Activated T-cell treated with anti-CD3 and anti-CD28 coated beads for 24 hours (primary cell): ENCODE results near the gene PAM.
"Not testable (repeated sequence)": the region's sequence is repeated elsewhere in the genome, so short reads cannot be mapped to it uniquely, and the experiment has no call there.

ENCODE experiments used
- DNase-seq: peaks from one replicate; pipeline ENCODE4 v3.0.0-alpha.2; 2020; ENCODE audit warnings: low read depth

PAM gene

DNA sequence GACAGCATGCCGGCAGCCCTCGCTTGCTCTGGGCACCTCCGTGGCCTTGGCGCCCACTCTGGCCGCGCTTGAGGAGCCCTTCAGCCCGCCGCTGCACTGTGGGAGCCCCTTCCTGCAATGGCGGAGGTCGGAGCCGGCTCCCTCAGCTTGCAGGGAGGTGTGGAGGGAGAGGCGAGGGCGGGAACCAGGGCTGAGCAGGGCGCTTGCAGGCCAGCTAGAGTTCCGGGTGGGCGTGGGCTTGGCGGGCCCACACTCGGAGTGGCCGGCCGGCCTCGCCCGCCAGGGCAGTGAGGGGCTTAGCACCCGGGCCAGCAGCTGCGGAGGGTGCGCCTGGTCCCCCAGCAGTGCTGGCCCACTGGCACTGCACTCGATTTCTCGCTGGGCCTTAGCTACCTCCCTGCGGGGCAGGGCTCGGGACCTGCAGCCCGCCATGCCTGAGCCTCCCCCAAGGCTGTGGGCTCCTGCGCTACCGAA lies 3.2 kb upstream of the PAM start:
- not testable (repeated sequence) for DNase-seq

DNA sequence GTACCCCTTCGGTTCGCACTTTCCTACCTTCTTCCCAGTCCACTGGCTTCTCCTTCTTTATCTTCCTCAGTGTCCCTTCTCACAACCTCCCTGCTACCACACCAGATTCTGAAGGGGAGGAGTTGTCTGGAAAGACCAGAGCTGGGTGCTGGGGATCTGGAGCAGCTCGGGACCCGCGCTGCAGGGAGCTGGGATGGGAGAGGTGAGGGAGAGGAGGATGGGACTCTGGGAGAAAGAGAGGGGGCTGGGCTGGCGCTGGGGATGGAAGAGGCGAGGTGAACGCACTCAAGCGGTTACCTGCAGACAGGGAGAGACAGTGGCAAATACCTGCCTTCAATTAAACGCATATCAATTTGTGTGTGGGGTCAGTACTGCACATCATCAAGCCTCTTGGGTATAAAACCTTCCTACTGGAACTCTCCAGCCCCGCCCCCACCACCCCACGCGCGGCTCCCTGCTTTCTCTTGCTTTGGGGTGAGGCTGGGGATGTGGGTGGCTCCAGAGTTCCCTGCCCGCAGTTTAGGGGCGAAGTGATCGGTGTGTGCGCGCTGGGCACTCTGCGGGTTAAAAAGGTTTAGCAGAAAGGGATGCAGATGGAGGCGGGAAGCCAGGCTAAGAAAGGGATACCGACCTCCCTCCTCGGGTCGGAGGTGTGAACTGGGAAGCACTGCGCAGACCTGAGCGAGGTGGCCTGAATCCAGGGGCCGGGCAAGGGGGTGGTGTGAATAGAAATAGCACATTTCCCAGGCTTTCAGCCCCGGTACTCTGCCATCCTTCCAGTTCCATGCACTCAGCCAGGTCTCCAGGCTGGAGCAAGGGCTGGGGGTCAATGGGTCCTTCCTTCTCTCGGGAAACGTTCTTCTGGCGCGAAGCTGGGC lies 977 bp upstream of the PAM start:
- no peak for DNase-seq

DNA sequence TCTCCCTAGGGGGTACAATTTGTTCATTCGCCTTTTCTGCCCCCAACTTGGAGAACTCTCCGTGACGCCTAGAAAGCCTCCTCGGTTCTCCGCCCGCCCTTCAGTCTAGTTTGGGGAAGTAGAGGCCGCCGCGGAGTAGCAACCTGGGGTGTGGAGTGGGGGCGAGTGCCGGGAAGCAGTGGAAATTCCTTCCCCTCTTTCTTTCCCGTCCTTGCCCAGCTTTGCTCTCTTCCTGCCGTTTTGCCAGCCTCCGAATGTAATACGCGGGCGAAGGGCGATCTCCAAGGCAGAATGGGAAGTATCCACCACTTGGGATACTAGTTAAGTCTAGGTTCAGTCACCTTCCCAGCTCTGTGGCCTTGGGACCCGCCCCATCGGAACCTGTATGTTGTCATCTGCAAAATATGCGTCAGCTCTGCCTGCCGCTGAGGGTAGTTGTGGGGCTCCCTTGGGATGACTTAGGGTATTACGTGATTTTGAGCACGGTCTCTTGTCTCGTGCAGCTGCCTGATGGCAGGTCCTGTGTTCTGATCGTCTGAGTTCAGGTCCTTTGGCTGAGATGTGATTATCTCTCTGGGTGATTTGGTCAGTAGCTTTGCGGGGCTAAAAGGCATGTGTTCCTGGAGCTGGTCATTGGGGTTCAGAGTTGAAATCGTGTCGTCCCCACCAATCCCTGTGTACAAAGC lies 724 bp downstream of the PAM start:
- peak; percentile 70 for DNase-seq

DNA sequence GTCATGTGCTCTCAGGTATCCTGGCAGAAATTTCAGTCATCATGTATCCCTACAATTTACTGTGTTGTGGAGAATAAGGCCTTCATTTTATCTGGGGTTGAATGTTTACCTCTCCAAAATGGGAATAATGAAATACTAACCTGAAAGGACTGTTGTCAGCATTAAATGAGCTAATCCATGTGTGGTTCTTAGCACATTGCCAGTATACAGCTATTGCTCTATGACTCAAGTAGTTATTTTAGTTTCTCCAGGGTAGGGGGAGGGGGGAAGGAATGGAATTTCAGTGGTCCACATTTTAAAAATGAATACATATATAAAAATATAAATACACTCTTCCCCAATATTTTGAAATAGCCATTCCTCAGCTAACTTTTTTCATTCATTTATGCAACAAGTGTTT lies 3.5 kb downstream of the PAM start:
- no peak for DNase-seq

DNA sequence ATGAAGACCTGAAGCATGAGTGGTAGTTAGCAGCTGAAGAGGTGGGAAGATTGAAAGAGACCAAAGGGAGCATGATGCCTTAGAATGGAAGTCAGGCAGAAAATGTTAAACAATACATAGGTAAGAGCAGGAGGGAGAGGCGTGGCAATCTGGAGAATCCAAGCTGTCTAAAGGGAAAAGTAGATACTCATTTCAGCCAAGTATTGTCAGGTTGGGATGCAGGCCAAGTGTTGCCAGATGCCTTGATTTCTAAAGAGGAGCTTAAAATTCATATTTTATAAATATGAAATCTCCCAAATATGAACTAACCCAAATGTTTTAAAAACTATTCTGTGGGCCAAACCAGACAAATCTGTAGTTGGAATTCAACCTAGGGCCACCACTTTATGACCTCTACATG lies 4.2 kb downstream of the PAM start:
- no peak for DNase-seq

DNA sequence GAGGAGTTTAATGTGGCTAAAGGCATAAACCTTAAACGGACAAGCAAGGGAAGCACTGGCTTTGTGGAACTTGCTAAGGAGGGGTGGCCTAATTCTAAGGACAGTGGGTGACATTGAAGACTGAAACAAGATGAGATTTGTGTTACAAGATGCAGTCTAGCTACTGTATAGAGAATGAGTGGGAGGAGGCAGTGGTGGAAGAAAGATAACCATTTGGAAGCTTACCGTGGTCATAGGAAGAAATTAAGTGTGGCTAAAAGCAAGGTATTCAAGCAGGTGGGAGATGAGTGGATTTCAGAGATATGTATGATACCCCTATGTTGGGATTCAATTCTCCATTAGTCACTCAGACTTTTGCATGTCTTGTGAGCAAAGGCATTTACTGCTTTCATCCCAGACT lies 4.6 kb downstream of the PAM start:
- no peak for DNase-seq

DNA sequence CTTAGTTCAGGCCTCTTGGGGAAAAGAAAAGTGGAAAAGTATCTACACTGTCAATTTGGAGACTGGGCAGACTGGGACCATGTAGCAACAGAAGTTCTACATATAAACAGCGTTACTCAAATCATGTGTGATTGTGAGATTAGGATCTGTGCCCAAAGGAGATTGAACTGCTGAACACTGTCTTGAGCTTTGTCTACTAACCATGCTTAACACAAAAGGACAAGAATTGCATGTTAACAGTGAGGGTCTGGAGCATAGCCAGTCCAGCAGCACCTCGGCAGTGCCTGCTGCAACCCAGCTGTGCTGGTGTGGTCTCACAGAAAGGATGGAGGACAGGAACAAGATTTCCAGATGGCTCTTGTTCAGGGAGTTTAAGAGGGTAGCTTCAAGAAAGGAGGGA lies 5.7 kb downstream of the PAM start:
- DNase-seq = no peak

DNA sequence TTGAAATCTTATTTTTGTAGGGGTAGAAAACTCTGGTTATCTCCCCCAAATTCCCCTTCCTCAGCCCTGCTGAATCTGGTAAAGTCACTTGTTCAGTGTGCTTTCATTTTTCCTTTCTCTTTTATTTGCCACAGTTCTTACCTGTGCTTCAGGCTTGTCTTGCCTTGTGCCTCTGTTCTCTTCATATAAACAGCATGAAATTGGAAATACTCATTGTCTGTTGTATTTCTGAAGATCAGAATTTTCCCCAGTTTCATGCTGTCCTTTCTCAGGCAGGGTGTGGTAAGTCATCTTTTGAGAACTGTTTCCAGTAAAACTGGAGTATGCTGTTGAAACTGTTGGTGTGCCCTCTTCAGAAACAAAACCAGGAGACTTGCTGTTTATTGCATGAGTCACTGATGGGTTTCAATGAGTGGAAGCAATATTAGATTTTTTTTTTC lies 7.0 kb downstream of the PAM start:
- no peak for DNase-seq

DNA sequence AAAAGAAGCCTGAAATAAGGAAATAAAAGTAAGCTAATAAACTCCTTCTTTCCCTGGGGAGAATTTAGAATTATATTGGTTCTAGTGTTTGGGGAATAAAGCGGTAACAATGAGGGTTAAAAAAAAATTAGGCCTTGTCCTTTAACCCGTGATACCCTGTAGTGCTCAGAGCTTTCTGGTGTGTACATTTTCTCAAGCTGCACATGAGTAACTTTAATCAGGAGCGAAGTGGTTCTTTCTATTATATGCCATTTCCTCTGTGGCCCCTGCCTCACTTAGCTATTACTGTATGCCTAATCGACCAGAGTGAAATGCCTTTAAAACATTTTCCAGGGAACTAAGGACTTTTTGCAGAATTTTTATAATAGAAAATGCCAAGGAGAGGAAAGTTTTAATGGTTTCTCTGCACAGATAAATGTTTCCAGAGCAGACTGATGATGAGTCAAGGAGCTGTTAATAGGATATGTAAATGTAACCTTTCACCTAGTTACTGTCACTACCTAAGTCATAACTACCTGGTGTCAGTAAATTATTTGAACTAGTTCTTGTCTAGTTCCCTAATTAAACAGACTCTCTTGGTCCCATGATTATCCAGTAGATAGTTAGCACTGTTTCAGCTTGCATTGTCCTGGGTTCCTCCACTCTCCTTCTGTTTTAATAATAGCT lies 7.6 kb downstream of the PAM start:
- DNase-seq = no peak

DNA sequence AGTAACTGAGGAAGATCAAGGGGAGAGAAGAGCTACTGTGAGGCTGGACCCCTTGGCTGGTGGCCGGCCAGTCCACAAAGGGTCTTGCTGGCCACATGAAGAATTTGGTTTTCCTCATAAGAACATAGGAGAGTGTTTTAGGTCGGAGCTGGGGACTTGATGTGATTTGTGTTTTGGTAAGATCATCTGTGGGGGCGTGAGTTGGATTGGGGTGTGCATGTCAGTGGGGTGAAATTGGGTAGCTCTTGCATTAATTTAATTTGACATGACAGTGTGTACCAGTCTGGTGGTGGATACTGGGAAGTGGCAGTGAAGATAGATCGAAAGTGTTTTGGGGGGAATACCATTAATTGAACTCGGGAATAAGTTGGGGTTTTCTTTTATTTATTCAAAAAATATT lies 8.6 kb downstream of the PAM start:
- no peak for DNase-seq

DNA sequence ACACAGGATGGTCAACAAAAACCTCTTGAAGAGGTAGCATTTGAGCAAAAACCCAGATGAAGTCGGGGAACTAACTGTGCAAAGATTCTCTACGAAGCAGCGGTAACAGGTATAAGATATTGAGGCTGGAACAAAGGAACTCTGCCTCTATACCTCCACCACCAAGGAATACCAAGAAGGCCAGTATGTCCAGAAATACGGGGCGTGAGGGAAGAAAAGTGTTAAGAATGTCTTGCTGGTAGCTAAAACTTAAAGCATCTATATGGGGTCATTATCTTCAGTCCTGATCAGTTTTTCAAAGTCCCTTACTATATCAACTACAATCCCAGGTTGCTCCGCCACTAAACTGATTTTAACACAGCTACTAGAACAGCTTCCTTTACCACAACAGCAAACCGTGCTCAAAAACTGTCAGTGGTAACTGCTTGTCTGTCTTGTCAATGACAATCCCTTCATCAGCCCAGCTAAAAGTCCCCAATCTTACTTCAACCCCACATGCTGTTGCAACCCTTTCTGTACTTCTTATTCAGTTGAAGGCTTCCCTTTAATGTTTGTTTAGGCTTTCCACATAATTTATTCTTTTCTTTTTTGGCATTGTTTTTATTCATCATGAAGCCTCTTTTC lies 9.4 kb downstream of the PAM start:
- no peak for DNase-seq

DNA sequence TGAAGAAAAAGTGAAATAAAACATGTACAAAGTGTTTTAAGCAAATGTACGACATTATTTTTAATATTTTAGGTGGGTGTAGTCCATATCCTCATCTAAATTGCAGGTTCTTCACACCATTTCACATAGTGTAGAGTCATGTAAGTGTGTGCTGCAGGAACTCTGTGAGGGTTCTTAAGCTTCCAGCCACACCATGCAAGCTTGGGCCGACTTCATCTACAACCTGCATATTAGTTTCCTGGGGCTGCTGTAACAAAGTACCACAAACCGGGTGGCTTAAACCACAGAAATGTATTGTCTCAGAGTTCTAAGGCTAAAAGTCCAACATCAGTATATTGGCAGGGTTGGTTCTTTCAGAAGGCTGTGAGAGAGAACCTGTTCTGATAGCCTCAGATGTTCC lies 10.2 kb downstream of the PAM start:
- DNase-seq = no peak

DNA sequence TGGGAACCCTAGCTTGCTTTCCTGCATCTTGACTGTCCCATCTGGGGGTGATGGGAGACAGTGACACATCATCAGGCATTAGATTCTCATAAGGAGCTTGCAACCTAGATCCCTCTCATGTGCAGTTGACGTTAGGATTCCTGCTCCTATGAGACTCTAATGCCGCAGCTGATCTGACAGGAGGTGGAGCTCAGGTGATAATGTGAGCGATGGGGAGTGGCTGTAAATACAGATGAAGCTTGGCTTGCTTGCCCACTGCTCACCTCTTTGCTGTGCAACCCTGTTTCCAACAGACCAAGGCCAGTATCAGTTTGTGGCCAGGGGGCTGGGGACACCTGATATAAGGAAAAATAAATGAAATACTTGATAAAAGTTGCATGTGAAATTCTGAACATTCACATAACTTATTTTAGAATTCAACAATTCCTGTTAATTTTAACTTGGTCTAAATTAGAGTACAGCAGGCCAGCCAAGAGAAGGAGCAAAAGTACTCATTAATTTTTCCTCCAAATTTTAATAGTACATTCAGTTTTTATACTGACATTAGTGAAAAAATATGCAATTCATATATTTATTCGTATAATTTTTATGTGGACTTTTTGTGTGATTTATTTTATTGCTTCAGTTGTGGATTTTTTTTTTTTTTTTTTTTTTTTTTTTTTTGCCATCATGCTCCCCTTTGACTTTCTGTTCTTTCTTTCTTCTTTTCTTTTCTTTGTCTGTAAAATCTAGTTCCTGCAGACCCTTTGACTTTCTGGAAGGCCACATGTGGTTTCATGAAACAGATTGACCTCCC lies 11.4 kb downstream of the PAM start:
- DNase-seq = no peak

DNA sequence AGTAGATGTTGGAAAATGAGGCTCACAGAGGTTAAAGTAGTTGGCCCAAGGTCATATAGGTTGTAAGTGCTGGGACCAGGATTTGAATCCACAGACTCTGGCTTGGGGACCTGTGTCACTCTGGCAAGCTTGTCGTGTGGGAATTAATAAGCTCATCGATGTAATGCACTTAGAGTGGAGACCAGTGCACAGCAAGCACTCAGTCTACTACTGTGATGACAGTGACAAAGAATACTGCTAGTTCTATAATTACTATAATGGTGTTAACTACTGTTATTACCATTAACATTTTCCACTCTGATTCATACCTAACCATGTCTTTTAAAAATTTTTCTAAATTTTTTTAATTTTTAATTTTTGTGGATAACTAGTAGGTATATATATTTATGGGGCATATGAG lies 12.8 kb downstream of the PAM start:
- no peak for DNase-seq

DNA sequence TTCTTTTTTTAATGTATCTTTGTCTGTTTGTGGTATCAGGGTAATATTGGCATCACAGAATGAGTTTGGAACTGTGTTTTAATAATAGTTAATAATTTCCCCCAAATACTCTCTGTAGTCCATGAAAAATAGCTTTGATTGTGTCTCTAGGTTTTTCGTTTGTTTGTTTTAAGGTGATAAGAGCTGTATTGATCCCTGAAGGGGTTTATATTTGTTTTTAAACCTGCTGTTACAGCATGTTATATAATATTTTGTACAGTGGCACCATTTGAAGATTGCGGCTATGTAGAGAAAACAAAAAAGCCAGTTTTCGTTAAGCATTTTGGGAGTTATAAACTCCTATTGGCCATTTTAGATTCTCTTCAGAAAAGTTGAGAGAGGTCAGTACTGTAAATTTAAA lies 15.7 kb downstream of the PAM start:
- no peak for DNase-seq

DNA sequence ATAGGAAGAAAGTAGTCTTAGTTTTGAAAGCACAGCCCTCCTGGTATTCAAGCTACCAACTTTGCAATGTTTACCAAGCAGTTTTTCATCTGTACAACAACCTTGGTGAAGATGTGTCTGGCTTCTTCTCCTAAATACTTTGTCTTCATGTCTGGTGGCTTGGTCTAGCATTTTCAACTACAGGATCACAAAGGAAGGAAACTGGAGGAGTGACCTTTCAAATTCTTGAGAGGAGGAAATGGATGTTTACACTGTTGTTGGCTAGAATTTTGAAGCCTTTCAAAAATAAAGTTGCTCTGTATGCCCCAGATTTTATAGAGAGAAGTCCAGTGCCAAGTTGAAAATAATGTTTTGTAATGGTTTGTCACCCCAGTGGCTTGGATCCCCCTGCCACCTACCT lies 16.3 kb downstream of the PAM start:
- DNase-seq = no peak

DNA sequence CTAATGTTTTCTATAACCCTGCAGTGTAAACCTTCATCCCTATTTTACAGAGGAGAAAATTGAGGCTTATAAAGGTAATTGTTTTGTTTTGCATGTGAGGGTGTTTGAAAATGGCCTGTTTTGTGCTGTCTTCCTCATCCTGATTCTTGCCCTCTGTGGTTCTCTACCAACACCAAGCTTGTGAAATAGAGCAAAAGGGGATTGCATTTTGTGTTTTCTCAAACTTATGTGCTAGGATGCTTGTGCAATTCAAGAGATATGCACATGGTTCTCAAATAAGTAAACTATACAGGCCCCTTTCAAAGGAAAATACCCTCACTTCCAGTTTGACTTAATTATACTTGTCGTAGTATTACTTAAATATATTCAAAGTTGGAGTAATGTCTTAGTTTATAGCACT lies 17.2 kb downstream of the PAM start:
- no peak for DNase-seq

DNA sequence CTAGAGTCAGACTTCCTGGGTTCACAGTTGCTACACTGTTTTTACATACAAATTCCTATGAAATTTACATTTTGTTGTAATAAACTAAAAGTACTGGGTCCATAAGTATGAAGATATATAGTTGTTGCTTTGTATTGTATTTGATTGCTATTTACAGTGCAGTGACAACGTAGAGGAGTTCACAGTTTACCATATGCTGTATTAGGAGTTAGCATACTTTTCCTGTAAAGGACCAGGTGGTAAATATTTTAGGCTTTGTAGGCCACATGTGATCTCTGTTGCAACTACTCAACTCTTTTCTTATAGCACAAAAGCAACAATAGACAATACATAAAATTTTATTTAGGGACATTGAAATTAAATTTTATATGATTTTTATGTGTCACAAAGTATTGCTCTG lies 18.0 kb downstream of the PAM start:
- no peak for DNase-seq

DNA sequence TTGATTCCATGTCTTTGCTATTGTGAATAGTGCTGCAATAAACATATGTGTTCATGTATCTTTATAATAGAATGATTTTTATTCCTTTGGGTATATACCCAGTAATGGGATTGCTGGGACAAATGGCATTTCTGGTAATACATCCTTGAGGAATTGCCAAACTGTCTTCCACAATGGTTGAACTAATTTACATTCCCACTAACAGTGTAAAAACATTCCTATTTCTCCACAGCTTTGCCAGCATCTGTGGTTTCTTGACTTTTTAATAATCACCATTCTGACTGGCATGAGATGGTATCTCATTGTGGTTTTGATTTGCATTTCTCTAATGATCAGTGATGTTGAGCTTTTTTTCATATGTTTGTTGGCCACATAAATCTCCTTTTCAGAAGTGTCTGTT lies 20.7 kb downstream of the PAM start:
- not testable (repeated sequence) for DNase-seq

DNA sequence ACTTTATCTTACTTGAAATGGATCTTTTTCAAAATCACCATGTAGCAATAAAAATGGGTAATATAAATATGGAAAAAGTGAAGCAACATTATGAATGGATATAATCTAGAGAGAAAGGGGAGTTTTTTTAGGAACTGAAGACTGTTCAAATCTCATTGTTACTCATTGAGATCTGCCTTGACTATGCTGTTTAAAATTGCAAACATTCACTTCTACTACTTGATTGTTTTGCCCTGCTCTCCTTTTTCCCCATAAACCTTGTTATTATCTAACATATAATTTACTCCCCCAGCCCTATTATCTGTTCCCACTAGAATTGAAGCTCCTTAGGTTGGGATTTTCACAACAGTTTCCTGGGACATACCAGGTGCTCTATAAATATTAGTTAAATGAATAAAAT lies 22.0 kb downstream of the PAM start:
- DNase-seq = no peak

DNA sequence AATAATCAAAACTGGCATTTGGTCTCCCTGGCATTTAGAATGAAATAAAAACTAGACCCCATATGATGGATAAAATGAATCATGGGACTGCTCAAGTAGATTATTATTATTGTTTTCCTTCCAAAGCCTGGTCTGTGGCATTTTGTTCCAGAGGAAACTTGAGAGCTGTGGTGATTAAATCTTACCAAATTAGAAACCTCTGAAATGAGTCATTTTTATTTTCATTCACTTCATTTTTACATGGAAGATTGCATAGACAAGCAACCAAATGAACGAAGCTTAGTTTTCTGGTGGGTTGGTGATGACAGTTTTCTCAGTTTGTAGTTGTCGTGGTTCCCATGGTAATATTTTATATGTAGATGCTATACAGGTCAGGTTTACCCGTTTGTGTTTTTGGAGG lies 23.4 kb downstream of the PAM start:
- DNase-seq = no peak

DNA sequence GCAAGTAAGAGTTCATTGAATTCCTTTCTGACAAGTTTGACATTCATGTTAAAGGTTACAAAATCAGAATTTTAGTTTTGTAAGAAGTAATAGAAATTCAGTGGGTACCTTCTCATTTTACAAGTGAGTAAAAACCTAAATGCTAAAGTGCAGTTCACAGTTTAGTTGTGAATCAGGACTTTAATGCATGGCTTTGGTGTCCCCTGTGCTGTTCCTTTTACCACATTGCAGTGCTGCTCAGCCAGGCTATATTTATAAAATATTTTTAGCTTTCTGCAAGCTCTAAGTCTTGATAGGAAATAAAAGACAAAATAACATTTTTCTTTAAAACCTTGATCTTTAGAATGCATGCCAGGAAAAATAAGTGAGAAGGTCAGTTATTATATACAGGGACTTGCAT lies 26.3 kb downstream of the PAM start:
- no peak for DNase-seq
